Dedifferentiated amniotic fluid mesenchymal stem cell (primary cell): ENCODE data around the gene UFSP2.

Experiments used
- DNase-seq: peaks from one replicate; pipeline ENCODE4 v3.0.0-alpha.2; 2016; ENCODE audit errors: extremely low spot score

The UFSP2 gene

GRCh38 chr4:185352741-185353140 lies 73.0 kb downstream of the UFSP2 start:
- no peak for DNase-seq

- no peak for DNase-seq
Measured at GRCh38 chr4:185352202-185352601, 73.6 kb downstream of the UFSP2 start.

GRCh38 chr4:185351691-185352090 lies 74.1 kb downstream of the UFSP2 start:
- DNase-seq = no peak
